ENCODE data around the gene DCXR. TPM values are rescaled to one million over a fixed set of nuclear protein-coding genes. Genes with fewer than 3 reads are reported as not detected.

Gene DCXR
- 143 TPM for total RNA-seq
- long read RNA-seq, transcript DCXR-201 (8 exons, 887 nt) = major isoform, 81 of 115 reads
- long read RNA-seq, transcript DCXR-213 (7 exons, 915 nt) = minor isoform, 11 of 115 reads
- long read RNA-seq, partial matches to known transcripts = 6 of 115 reads
- long read RNA-seq, other reads (novel, unspliced or antisense) = 12 of 115 reads

GRCh38 chr17:82037092-82037888, at the start of gene DCXR:
Gene DCXR, minus strand, starts transcription at chr17:82037697. Its CDS starts 15 bp downstream, at chr17:82037682.
- no peaks in the 10 kb centered on the region for H3K27me3 ChIP-seq
- no peaks in the 10 kb centered on the region for H3K9me3 ChIP-seq
- intact Hi-C loops (cut with DNase I) = loop anchor here (10.0 kb wide), 1 partner anchor 298 kb away; the partner anchor contains the start of gene SECTM1
- ATAC-seq (peak; percentile 97), DNase-seq (peak; percentile 99)
- peak; percentile 77 for TF ChIP-seq CTCF (IDR thresholded peaks at IDR 0.05)
- H3K36me3 ChIP-seq = no peaks in the 10 kb centered on the region
- peak within 1 kb of the TSS; percentile 95 for H3K27ac ChIP-seq
- peaks cover 14% of the 10 kb centered on the region for H3K4me1 ChIP-seq
- peak within 1 kb of the TSS; percentile 65 for H3K4me3 ChIP-seq

GRCh38 chr17:82085931-82086764, 48.7 kb upstream of the DCXR start:
- Histone ChIP-seq H3K4me1 (no peaks in the 10 kb centered on the region), H3K9me3 (no peaks in the 10 kb centered on the region), H3K36me3 (peaks cover 98% of the 10 kb centered on the region), H3K4me3 (no peak overlapping the region), H3K27ac (no peak overlapping the region), H3K27me3 (no peaks in the 10 kb centered on the region)
- ATAC-seq (no peak), DNase-seq (no peak)
- TF ChIP-seq CTCF (IDR thresholded peaks at IDR 0.05) = no peak
- intact Hi-C loops (cut with DNase I) = no loop called here

- H3K9me3 ChIP-seq = no peaks in the 10 kb centered on the region
- intact Hi-C loops (cut with DNase I) = no loop called here
- H3K27ac ChIP-seq = no peak overlapping the region
- no peaks in the 10 kb centered on the region for H3K27me3 ChIP-seq
- no peak overlapping the region for H3K4me3 ChIP-seq
- TF ChIP-seq CTCF (IDR thresholded peaks at IDR 0.05) = no peak
- H3K4me1 ChIP-seq = no peaks in the 10 kb centered on the region
- peaks cover 98% of the 10 kb centered on the region for H3K36me3 ChIP-seq
- no peak for DNase-seq
- no peak for ATAC-seq
Measured at GRCh38 chr17:82085031-82085861, 47.7 kb upstream of the DCXR start.

GRCh38 chr17:82084373-82085030, 47.0 kb upstream of the DCXR start:
- ATAC-seq (no peak), DNase-seq (no peak)
- Histone ChIP-seq H3K27ac (no peak overlapping the region), H3K27me3 (no peaks in the 10 kb centered on the region), H3K4me1 (no peaks in the 10 kb centered on the region), H3K4me3 (no peak overlapping the region), H3K36me3 (peaks cover 98% of the 10 kb centered on the region), H3K9me3 (no peaks in the 10 kb centered on the region)
- intact Hi-C loops (cut with DNase I) = no loop called here
- no peak for TF ChIP-seq CTCF (IDR thresholded peaks at IDR 0.05)
